Neural crest cell (in vitro differentiated cells): ENCODE measurements around the gene NDRG3. TPM values are rescaled to one million over a fixed set of nuclear protein-coding genes. Genes with fewer than 3 reads are reported as not detected.

Experiments used
- DNase-seq: peaks from one replicate; pipeline ENCODE4 v3.0.0; 2021; ENCODE audit warnings: low read depth, mixed read lengths, low spot score
- H3K27ac Mint-ChIP-seq: one replicate; pipeline ENCODE4 v1.8.0; 2021; ENCODE audit warnings: mild to moderate bottlenecking, mixed read lengths; ENCODE audit not compliant: unreplicated experiment
- H3K27me3 Mint-ChIP-seq: 2 replicates; pipeline ENCODE4 v1.8.0; 2021; ENCODE audit warnings: low read depth, mild to moderate bottlenecking, mixed read lengths
- H3K36me3 Mint-ChIP-seq: 2 replicates; pipeline ENCODE4 v1.8.0; 2021; ENCODE audit warnings: low read depth, mild to moderate bottlenecking, mixed read lengths
- H3K4me1 Mint-ChIP-seq: 2 replicates; pipeline ENCODE4 v1.8.0; 2021; ENCODE audit warnings: mixed read lengths
- H3K4me3 Mint-ChIP-seq: one replicate; pipeline ENCODE4 v1.8.0; 2021; ENCODE audit warnings: mild to moderate bottlenecking, mixed read lengths
- H3K9me3 Mint-ChIP-seq: 2 replicates; pipeline ENCODE4 v1.8.0; 2021; ENCODE audit warnings: mixed read lengths
- long read RNA-seq: library from polyadenylated mRNA; unstranded; transcript quantifications from one replicate; pipeline ENCODE4 v2.0.0, GENCODE V29; 2020
- total RNA-seq: library from RNA; stranded (reverse); gene quantifications from 2 replicates; pipeline ENCODE4 v1.2.1, GENCODE V29; 2021
- TF ChIP-seq, protein P1 (sequence below): fragments of 200-600 bp; sonication (generic); conservative IDR thresholded peaks from 2 replicates; pipeline ENCODE4 v1.5.0; 2021; ENCODE audit warnings: antibody characterized with exemption, mild to moderate bottlenecking

NDRG3 gene
- total RNA-seq = 34.9 and 37.3 TPM in 2 replicates
- long read RNA-seq, transcript NDRG3-201 (16 exons, 2,964 nt) = major isoform, 13 of 45 reads
- long read RNA-seq, partial matches to known transcripts = 15 of 45 reads
- long read RNA-seq, other reads (novel, unspliced or antisense) = 14 of 45 reads

DNA sequence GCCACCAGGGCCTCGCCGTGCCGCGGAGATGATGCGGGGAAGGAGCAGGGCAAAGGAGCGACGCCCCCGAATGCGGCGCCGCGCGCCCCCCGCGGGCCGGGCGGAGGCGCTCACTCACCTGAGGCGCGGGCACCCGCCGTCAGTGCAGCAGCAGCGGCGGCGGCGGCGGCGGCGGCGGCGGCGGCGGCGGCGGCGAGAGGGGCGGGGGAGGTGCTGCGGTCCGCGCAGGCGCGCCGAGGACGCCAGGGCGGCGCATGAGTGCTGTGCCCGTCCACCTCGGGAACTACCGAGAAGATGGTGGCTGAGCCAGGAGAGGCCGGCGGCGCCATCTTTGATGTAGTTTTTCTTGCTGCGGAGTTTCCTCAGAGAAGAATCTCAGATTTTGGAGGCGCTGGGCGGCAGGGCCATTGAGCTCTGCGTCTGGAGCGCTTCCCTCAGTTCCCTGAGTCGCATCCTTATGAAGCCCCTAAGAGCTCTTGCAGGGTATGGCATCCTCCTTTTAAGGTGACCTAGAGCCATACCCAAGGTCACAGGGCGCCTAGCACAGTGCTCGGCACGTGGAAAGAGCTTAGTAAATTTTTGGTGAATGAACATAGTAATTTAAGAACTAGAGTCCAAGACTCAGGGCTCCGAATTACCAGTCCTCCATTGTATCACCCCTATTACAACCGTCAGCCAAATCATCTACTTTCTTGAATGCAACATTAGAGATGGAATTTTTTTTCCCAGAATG is at the start of gene NDRG3:
Gene NDRG3, minus strand, starts transcription at position 164 of the 733 bp plus-strand sequence. CDS start 24,355 bp downstream, outside the sequence.
- H3K4me1 Mint-ChIP-seq = peaks cover 29% of the 10 kb centered on the region
- no peaks in the 10 kb centered on the region for H3K9me3 Mint-ChIP-seq
- TF ChIP-seq, protein P1, sequence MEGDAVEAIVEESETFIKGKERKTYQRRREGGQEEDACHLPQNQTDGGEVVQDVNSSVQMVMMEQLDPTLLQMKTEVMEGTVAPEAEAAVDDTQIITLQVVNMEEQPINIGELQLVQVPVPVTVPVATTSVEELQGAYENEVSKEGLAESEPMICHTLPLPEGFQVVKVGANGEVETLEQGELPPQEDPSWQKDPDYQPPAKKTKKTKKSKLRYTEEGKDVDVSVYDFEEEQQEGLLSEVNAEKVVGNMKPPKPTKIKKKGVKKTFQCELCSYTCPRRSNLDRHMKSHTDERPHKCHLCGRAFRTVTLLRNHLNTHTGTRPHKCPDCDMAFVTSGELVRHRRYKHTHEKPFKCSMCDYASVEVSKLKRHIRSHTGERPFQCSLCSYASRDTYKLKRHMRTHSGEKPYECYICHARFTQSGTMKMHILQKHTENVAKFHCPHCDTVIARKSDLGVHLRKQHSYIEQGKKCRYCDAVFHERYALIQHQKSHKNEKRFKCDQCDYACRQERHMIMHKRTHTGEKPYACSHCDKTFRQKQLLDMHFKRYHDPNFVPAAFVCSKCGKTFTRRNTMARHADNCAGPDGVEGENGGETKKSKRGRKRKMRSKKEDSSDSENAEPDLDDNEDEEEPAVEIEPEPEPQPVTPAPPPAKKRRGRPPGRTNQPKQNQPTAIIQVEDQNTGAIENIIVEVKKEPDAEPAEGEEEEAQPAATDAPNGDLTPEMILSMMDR = no peak
- peak within 1 kb of the TSS; percentile 89 for H3K4me3 Mint-ChIP-seq
- H3K27ac Mint-ChIP-seq = peak within 1 kb of the TSS; percentile 84
- no peaks in the 10 kb centered on the region for H3K27me3 Mint-ChIP-seq
- DNase-seq = peak; percentile 84
- H3K36me3 Mint-ChIP-seq = no peaks in the 10 kb centered on the region

- H3K36me3 Mint-ChIP-seq = peaks cover 15% of the 10 kb centered on the region
- H3K27me3 Mint-ChIP-seq = no peaks in the 10 kb centered on the region
- H3K27ac Mint-ChIP-seq = no peak overlapping the region
- DNase-seq = no peak
- H3K4me3 Mint-ChIP-seq = no peak overlapping the region
- no peaks in the 10 kb centered on the region for H3K4me1 Mint-ChIP-seq
- no peaks in the 10 kb centered on the region for H3K9me3 Mint-ChIP-seq
- TF ChIP-seq, protein P1 = no peak
Observed at GRCh38 chr20:36794116-36794474, 48.2 kb upstream of the NDRG3 start.

GRCh38 chr20:36793294-36794115 is 47.6 kb upstream of the NDRG3 start:
- DNase-seq = no peak
- TF ChIP-seq, protein P1 = no peak
- Mint-ChIP-seq H3K9me3 (no peaks in the 10 kb centered on the region), H3K36me3 (peaks cover 15% of the 10 kb centered on the region), H3K4me1 (no peaks in the 10 kb centered on the region), H3K4me3 (no peak overlapping the region), H3K27me3 (no peaks in the 10 kb centered on the region), H3K27ac (no peak overlapping the region)

- no peak for DNase-seq
- TF ChIP-seq, protein P1 = peak; percentile 56
- Mint-ChIP-seq H3K4me1 (no peaks in the 10 kb centered on the region), H3K36me3 (peaks cover 15% of the 10 kb centered on the region), H3K27ac (no peak overlapping the region), H3K4me3 (no peak overlapping the region), H3K27me3 (no peaks in the 10 kb centered on the region), H3K9me3 (no peaks in the 10 kb centered on the region)
Observed at GRCh38 chr20:36792422-36792821, 46.5 kb upstream of the NDRG3 start.

DNA sequence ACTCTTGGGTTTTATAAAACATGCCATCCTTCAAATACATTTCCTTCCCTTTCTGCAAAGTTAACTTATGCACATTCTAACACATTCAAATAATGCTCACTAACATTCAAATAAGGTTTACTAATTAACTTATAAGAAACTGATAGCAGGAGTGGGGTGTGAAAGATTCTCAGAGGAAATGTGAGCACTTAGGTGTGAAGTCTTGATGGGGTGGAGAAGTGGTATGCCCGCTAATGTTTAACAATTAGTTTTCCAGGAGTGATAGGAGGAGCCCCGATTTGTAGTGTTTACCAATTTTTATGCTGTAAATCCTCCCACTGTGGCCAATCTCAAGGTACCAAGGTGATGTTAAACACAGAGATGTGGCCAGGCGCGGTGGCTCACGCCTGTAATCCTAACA is 46.0 kb upstream of the NDRG3 start:
- Mint-ChIP-seq H3K4me1 (no peaks in the 10 kb centered on the region), H3K4me3 (no peak overlapping the region), H3K36me3 (peaks cover 15% of the 10 kb centered on the region), H3K27me3 (no peaks in the 10 kb centered on the region), H3K27ac (no peak overlapping the region), H3K9me3 (no peaks in the 10 kb centered on the region)
- TF ChIP-seq, protein P1 = no peak
- no peak for DNase-seq
